Parathyroid adenoma (tissue), 2 donors: ENCODE results near the gene ANKRD28.
A peak's percentile ranks its signal among the peaks of the same experiment; 100 is the strongest.

Experiments used
- H2AFZ ChIP-seq: fragments of 300-600 bp; sonication (generic); one replicate; pipeline ENCODE4 v1.7.0; 2017; ENCODE audit warnings: antibody characterized with exemption, mild to moderate bottlenecking
- H3K27ac ChIP-seq: fragments of 300-600 bp; sonication (generic); one replicate; pipeline ENCODE4 v1.7.0; 2017
- H3K27me3 ChIP-seq: fragments of 300-600 bp; sonication (generic); one replicate; pipeline ENCODE4 v1.7.0; 2017; ENCODE audit warnings: low read length; ENCODE audit not compliant: control insufficient read depth, insufficient read depth
- H3K36me3 ChIP-seq: fragments of 300-600 bp; sonication (generic); one replicate; pipeline ENCODE4 v1.7.0; 2017; ENCODE audit warnings: low read length; ENCODE audit not compliant: control insufficient read depth, insufficient read depth
- H3K4me1 ChIP-seq: fragments of 300-600 bp; sonication (generic); one replicate; pipeline ENCODE4 v1.7.0; 2017; ENCODE audit warnings: control low read depth
- H3K4me2 ChIP-seq: fragments of 300-600 bp; sonication (generic); one replicate; pipeline ENCODE4 v1.7.0; 2017; ENCODE audit warnings: low read length
- H3K4me3 ChIP-seq: fragments of 300-600 bp; sonication (generic); one replicate; pipeline ENCODE4 v1.7.0; 2017; ENCODE audit warnings: low read depth, low read length
- H3K79me2 ChIP-seq: fragments of 300-600 bp; sonication (generic); one replicate; pipeline ENCODE4 v1.7.0; 2017; ENCODE audit warnings: control low read depth
- H3K9ac ChIP-seq: fragments of 300-600 bp; sonication (generic); one replicate; pipeline ENCODE4 v1.7.0; 2017; ENCODE audit warnings: mild to moderate bottlenecking
- H3K9me3 ChIP-seq: fragments of 300-600 bp; sonication (generic); one replicate; pipeline ENCODE4 v1.7.0; 2017; ENCODE audit warnings: low read length; ENCODE audit not compliant: control insufficient read depth
- CTCF ChIP-seq: fragments of 300-600 bp; sonication (generic); IDR thresholded peaks from one replicate; pipeline ENCODE4 v1.7.0; 2017; ENCODE audit warnings: antibody characterized with exemption, mild to moderate bottlenecking
- donor health status: primary hyperparathyroidism.

ANKRD28 gene

GRCh38 chr3:15682561-15683185 lies 115.1 kb downstream of the ANKRD28 start:
- Histone ChIP-seq H3K4me3 (no peak overlapping the region), H3K79me2 (no peaks in the 10 kb centered on the region), H3K36me3 (no peaks in the 10 kb centered on the region), H3K4me1 (peaks cover 25% of the 10 kb centered on the region), H2AFZ (no peak overlapping the region), H3K27me3 (no peaks in the 10 kb centered on the region), H3K9me3 (no peaks in the 10 kb centered on the region), H3K4me2 (peak overlapping the region; percentile 3), H3K27ac (peak overlapping the region; percentile 30), H3K9ac (no peak overlapping the region)
- TF ChIP-seq CTCF = no peak

GRCh38 chr3:15681668-15682067 lies 116.1 kb downstream of the ANKRD28 start:
- H3K4me2 ChIP-seq = no peak overlapping the region
- no peaks in the 10 kb centered on the region for H3K9me3 ChIP-seq
- H3K4me3 ChIP-seq = no peak overlapping the region
- no peak overlapping the region for H3K9ac ChIP-seq
- H3K27ac ChIP-seq = no peak overlapping the region
- no peaks in the 10 kb centered on the region for H3K27me3 ChIP-seq
- no peak overlapping the region for H2AFZ ChIP-seq
- H3K4me1 ChIP-seq = peaks cover 25% of the 10 kb centered on the region
- H3K79me2 ChIP-seq = no peaks in the 10 kb centered on the region
- no peaks in the 10 kb centered on the region for H3K36me3 ChIP-seq
- no peak for TF ChIP-seq CTCF

GRCh38 chr3:15679306-15679705 lies 118.5 kb downstream of the ANKRD28 start:
- Histone ChIP-seq H3K27me3 (no peaks in the 10 kb centered on the region), H3K4me2 (no peak overlapping the region), H3K36me3 (no peaks in the 10 kb centered on the region), H3K4me1 (peaks cover 18% of the 10 kb centered on the region), H3K27ac (no peak overlapping the region), H3K4me3 (no peak overlapping the region), H3K9ac (no peak overlapping the region), H2AFZ (no peak overlapping the region), H3K9me3 (no peaks in the 10 kb centered on the region), H3K79me2 (no peaks in the 10 kb centered on the region)
- no peak for TF ChIP-seq CTCF

- Histone ChIP-seq H3K36me3 (no peaks in the 10 kb centered on the region), H3K4me1 (peaks cover 5% of the 10 kb centered on the region), H3K27me3 (no peaks in the 10 kb centered on the region), H3K9ac (no peak overlapping the region), H2AFZ (no peak overlapping the region), H3K4me3 (no peak overlapping the region), H3K79me2 (no peaks in the 10 kb centered on the region), H3K27ac (no peak overlapping the region), H3K9me3 (no peaks in the 10 kb centered on the region), H3K4me2 (no peak overlapping the region)
- no peak for TF ChIP-seq CTCF
Measured at GRCh38 chr3:15676259-15676658, 121.5 kb downstream of the ANKRD28 start.

- Histone ChIP-seq H3K4me2 (no peak overlapping the region), H3K4me3 (no peak overlapping the region), H3K27ac (peak overlapping the region; percentile 0), H3K9me3 (no peaks in the 10 kb centered on the region), H3K9ac (no peak overlapping the region), H3K4me1 (peaks cover 5% of the 10 kb centered on the region), H3K79me2 (no peaks in the 10 kb centered on the region), H3K36me3 (no peaks in the 10 kb centered on the region), H2AFZ (no peak overlapping the region), H3K27me3 (no peaks in the 10 kb centered on the region)
- TF ChIP-seq CTCF = no peak
Measured at GRCh38 chr3:15673536-15673935, 124.2 kb downstream of the ANKRD28 start.
